CD1c-positive myeloid dendritic cell (primary cell): ENCODE results near the gene AIMP1.
"Not testable (repeated sequence)": the region's sequence is repeated elsewhere in the genome, so short reads cannot be mapped to it uniquely, and the experiment has no call there.

Experiments used
- DNase-seq: peaks from one replicate; pipeline ENCODE4 v3.0.0-alpha.2; 2016; ENCODE audit errors: extremely low spot score

AIMP1 gene

DNA sequence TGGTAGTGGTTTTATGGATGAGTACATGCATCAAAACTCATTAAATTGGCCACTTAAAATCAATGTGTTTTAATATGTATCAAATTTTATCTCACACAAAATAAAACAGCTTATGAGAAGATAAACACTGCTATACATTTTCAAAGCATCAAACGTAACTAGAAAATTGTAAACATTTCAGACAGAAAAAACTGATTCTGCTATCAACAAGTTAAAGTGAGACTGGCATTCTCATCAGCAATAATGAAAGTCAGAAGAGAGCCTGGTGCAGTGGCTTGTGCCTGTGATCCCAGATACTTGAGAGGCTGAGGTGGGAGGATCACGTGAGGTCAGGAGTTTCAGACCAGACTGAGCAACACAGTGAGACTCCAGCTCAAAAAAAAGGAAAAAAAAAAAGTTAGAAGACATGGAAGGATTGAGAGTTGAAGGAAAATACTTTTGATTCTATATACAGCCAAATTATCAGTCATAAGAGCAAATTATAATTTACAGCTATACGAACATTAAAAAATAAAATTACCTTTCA, 3.3 kb upstream of the AIMP1 start:
- DNase-seq, result no peak

- no peak for DNase-seq
Measured at GRCh38 chr4:106314960-106315359, 1.4 kb upstream of the AIMP1 start.

DNA sequence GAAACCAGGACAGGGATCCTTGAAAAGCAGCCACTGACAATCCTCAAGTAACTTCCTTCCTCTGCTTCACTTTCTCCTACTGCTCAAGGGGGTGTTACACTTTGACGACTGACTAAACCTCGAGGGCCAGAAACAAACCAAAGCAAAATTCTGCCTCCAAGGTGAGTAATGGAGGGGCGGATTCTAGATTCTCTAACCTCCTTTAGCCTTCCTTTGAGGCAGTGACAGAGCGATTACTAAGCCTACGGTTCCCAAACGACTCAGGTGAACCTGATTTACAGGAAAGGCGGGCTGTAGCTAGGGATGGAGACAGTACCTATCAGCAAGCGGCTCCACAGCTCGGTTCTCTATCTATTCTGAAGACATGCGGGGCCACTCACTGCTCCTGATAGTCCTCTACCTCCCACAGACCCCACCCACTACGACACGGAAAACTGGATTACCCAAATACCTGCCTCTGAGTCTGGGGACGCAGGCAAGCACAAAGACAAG, 828 bp upstream of the AIMP1 start:
- peak; percentile 48 for DNase-seq

DNA sequence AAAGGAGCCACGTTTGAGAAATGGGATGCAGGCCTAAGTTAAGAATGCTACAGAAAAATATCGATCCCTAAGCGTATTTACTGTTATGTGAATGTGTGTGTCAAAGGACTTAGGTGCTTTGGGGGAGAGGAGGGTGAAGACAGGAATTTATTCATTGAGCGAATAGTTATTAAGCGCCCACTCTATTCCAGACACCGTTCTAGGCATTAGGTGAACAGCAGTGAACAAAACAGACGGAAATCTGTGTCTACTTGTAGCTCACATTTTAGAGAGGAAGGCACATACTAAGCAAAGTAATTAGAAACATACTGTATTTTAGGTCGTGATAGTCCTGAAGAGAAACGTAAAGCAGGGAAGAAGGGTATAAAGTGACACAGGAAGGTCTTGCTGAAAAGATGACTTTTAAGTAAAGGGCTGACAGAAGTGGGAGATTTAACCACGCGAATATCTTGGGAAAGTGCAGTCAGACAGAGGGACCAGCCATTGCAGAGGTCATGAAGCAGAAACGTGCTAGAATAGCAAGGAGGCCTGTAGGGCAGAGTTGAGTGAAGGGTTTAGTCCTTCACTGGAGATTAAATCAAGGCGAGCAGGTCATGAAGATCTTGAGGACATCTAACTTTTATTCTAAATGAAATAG, 541 bp downstream of the AIMP1 start:
- no peak for DNase-seq

DNA sequence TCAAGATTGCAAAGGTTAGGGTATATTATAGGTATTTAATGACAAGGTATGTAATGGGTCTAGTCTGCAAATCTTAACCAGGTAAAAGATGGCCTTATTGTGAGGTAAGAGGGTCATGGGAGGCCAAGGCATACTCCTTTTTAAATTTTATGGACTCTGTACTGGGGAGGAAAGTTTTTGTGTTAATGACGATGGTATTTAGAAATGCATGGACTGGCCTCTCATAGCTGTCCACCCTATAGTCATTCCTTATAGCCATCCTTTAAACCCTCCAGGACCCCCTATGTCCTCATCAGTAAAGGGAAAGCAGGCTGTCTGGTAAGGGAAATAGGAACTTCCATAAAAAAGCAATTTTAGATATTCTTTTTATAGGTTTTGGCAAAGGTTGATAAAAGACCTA, 1.5 kb downstream of the AIMP1 start:
- DNase-seq, result no peak

DNA sequence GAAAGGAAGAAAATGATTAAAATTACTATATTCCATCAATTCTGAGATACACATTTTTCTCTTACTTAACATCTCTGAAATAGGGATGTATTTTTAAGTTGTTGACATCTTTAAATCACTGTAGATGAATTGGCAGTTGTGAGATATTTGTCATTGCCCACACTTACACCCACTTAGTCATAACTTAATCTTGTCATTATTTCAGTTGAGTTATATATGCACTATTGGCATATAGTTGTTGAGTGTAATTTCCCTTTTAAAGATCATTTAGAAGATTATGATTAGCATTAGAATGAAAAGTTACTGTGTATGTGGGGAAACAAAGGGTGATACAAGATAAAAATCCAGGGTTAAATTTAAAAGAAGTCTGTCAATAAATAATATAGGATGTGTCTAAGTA, 2.2 kb downstream of the AIMP1 start:
- DNase-seq, result no peak

DNA sequence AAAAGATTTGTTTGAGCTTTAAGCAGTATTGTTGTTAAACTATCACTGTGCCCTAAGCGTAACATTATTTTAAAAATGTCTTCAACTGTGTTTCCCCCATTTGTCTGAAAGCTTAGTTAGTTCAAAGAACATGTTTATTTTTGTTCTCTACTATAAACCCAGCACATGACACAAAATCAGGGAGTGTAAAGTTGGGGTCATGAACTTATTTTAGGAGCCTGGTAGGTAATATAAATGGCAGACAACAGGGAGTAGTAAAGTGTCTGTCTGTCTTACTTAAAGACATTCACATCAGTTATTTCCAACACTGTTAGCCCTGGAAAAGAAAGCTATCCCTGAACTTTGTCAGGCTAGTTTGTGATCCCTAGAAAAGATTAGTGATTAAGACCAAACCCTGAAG, 3.9 kb downstream of the AIMP1 start:
- no peak for DNase-seq

DNA sequence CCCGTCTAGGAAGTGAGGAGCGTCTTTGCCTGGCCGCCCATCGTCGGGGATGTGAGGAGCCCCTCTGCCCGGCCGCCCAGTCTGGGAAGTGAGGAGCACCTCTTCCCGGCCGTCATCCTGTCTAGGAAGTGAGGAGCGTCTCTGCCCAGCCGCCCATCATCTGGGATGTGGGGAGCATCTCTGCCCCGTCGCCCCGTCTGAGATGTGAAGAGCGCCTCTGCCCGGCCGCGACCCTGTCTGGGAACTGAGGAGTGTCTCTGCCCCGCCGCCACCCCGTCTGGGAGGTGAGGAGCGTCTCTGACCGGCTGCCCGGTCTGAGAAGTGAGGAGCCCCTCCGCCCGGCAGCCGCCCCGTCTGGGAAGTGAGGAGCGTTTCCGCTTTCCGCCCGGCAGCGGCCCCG, 4.8 kb downstream of the AIMP1 start:
- DNase-seq, result not testable (repeated sequence)

DNA sequence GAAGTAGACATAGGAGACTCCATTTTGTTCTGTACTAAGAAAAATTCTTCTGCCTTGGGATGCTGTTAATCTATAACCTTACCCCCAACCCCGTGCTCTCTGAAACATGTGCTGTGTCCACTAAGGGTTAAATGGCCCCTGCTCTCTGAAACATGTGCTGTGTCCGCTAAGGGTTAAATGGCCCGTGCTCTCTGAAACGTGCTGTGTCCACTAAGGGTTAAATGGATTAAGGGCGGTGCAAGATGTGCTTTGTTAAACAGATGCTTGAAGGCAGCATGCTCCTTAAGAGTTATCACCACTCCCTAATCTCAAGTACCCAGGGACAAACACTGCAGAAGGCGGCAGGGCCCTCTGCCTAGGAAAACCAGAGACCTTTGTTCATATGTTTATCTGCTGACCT, 5.5 kb downstream of the AIMP1 start:
- DNase-seq, result not testable (repeated sequence)

- DNase-seq, result no peak
Measured at GRCh38 chr4:106323119-106323518, 6.8 kb downstream of the AIMP1 start.

- no peak for DNase-seq
Measured at GRCh38 chr4:106325800-106326199, 9.4 kb downstream of the AIMP1 start.

- DNase-seq, result peak; percentile 22
Measured at GRCh38 chr4:106329041-106329618, 12.8 kb downstream of the AIMP1 start.

- no peak for DNase-seq
Measured at GRCh38 chr4:106333186-106333585, 16.8 kb downstream of the AIMP1 start.

- no peak for DNase-seq
Measured at GRCh38 chr4:106334741-106335470, 18.6 kb downstream of the AIMP1 start.

DNA sequence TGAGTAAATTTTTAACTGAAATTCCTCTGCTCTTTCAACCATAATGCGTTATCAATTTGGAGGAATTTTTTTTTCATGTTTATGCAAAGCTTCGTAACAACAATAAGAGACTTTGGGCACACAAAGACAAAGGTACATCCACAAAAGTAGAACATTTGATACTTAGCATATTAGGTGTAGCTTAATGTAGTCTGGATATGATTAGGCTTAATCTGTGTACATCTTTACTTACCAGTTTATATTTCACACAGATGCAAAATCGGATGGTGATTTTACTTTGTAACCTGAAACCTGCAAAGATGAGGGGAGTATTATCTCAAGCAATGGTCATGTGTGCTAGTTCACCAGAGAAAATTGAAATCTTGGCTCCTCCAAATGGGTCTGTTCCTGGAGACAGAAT, 20.3 kb downstream of the AIMP1 start:
- DNase-seq, result no peak

GRCh38 chr4:106337916-106338315, 21.6 kb downstream of the AIMP1 start:
- no peak for DNase-seq

GRCh38 chr4:106338671-106339070, 22.3 kb downstream of the AIMP1 start:
- no peak for DNase-seq

GRCh38 chr4:106339431-106339830, 23.1 kb downstream of the AIMP1 start:
- DNase-seq, result no peak

DNA sequence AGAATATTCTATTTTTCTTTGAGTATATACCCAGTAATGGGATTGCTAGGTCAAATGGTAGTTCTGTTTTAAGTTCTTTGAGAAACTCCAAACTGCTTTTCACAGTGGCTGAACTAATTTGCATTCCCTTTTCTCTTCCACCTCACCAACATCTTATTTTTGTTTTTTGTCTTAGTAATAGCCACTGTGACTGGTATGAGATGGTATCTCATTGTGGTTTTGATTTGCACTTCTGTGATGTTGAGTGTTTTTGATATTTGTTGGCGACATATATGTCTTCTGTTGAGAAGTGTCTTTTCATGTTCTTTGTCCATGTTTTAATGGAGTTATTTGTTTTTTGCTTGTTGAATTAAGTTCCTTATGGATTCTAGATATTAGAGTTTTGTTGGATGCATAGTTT, 24.4 kb downstream of the AIMP1 start:
- DNase-seq, result no peak

DNA sequence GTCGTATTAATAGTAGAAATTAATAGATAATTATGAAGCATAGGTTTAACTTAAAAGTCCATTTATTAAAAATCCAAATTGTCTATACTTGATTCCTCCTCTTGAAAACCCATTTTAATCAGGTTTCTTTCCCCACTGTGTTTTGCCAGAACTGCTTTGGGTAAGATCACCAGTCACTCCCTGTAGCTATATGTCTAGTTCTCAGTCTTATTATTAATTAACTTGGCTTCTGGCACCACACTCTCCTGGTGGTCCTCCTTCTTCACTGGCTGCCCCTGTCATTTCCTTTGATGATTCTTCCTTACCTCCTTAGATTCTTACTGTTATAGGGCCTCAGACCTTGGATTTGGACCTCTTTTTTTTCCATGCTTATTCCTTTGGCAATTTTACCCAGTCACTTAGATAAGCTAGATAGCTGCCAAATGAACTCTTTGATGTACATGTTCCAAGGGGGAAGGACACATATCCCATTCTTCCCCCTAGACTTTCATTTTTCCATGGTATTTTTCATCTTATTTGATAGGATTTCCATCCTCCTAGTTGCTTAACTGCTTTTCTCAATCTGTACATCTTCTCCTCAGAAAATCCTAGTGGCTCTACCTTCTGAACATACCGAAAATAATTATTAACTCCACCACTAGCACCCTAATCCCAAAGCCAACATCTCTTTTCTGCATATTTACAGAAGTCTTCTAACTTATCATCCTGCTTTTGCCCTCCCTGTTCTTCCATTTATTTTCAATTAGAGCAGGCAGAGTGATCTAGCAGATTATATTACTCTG, 27.7 kb downstream of the AIMP1 start:
- no peak for DNase-seq

DNA sequence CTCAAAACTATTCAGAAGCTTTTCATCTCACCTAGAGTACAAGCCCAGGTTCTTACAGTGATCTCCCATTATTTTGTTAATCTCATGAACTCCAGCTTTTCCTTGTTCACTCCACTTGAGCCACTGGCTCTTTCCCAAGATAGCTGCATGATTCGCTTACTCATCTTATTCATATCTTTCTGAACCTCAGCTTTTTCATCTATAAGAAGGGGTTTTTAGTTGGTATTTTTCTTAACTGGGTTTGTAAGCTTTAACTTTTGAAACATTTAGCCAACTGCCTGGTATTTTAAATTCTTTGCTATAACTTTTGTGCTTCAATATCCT, 28.3 kb downstream of the AIMP1 start:
- DNase-seq, result no peak

- no peak for DNase-seq
Measured at GRCh38 chr4:106347167-106347566, 30.8 kb downstream of the AIMP1 start.
